HUES48 (cell line): ENCODE results near the gene TTC17.
"Not testable (repeated sequence)": the region's sequence is repeated elsewhere in the genome, so short reads cannot be mapped to it uniquely, and the experiment has no call there.

Experiments
- H3K27ac ChIP-seq: one replicate; pipeline ENCODE4 v1.7.0; 2013; ENCODE audit warnings: low read depth, low read length, inconsistent platforms
- H3K27me3 ChIP-seq: 2 replicates; pipeline ENCODE4 v1.6.1; 2013; ENCODE audit warnings: mild to moderate bottlenecking, low read length; ENCODE audit not compliant: control insufficient read depth, insufficient read depth
- H3K36me3 ChIP-seq: 2 replicates; pipeline ENCODE4 v1.6.1; 2013; ENCODE audit warnings: low read length; ENCODE audit not compliant: control insufficient read depth, insufficient read depth
- H3K4me1 ChIP-seq: 2 replicates; pipeline ENCODE4 v1.6.1; 2013; ENCODE audit warnings: mild to moderate bottlenecking, low read length; ENCODE audit not compliant: control insufficient read depth, insufficient read depth
- H3K4me3 ChIP-seq: 2 replicates; pipeline ENCODE4 v1.5.1; 2013; ENCODE audit warnings: mild to moderate bottlenecking, low read depth, low read length
- H3K9ac ChIP-seq: 2 replicates; pipeline ENCODE4 v1.6.1; 2013; ENCODE audit warnings: mild to moderate bottlenecking, low read depth, low read length, moderate library complexity
- H3K9me3 ChIP-seq: 2 replicates; pipeline ENCODE4 v1.6.1; 2013; ENCODE audit warnings: low read length; ENCODE audit not compliant: control insufficient read depth, insufficient read depth

TTC17 gene

DNA sequence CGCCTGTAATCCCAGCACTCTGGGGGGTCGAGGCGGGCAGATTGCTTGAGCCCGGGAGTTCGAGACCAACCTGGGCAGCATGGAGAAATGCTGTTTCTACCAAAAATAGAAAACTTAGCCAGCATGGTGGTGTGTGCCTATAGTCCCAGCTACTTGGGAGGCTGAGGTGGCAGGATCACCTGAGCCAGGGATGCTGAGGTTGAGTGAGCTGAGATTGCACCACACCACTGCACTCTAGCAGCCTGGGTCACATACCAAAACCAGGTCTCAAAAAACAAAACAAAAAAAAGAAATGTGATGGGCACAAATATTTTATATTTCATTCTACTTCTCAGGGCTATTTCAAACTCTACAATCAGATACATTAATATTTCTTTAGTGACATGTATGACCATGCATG is 25.7 kb downstream of the TTC17 start:
- no peaks in the 10 kb centered on the region for H3K9me3 ChIP-seq
- H3K27me3 ChIP-seq = no peaks in the 10 kb centered on the region
- H3K9ac ChIP-seq = no peak overlapping the region
- H3K4me3 ChIP-seq = no peak overlapping the region
- no peak overlapping the region for H3K27ac ChIP-seq
- H3K4me1 ChIP-seq = peaks cover 10% of the 10 kb centered on the region; the same call in 1 of the 2 replicates
- peaks cover 38% of the 10 kb centered on the region for H3K36me3 ChIP-seq

DNA sequence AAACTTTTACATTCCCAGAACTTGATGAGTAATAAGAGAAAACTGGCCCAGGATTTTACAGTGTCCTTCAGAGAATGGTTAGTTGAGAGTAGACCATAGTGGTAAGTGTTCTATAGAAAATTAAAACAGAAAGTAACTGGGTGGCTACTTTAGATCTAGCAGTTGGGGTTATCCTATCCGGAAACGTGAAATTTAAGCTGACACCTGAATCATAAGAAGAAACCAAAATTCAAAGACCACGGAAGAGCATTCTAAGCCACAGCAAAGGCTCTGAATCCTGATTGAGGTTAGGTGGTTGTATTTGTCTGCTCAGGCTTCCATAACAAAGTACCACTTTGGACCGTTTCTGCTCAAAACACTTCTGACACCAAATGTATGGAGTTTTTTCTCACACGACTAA is 34.0 kb downstream of the TTC17 start:
- Histone ChIP-seq H3K27ac (no peak overlapping the region), H3K9me3 (no peaks in the 10 kb centered on the region), H3K9ac (no peak overlapping the region), H3K4me1 (peaks cover 18% of the 10 kb centered on the region), H3K4me3 (no peak overlapping the region), H3K36me3 (peaks cover 73% of the 10 kb centered on the region), H3K27me3 (no peaks in the 10 kb centered on the region)

DNA sequence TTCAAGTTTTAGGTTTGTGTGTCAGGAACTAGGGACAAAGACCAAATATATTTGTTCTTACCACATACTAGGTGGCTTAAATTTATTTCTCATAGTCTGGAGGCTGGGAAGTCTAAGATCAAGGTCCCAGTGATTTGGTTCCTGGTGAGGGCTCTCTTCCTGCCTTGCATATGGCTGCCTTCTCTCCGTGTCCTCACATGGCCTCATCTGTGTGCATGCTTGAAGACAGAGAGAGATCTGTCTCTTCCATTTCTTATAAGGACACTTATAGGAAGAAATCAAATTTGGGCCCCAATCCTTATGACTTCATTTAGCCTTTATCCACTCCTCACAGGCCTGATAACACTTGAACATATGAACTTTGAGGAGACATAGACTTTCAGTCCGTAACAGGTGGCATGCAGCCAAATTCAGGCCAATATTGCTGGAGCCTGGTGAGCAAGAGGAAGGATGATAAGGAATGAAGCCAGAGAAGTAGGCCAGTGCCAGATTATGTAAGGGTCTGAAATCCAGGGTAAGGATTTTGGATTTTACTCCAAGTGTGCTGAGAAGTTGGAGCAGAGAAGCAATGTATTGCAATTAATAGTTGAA is 35.1 kb downstream of the TTC17 start:
- Histone ChIP-seq H3K9me3 (no peaks in the 10 kb centered on the region), H3K27me3 (no peaks in the 10 kb centered on the region), H3K4me3 (no peak overlapping the region), H3K36me3 (peaks cover 84% of the 10 kb centered on the region), H3K4me1 (peaks cover 18% of the 10 kb centered on the region), H3K9ac (no peak overlapping the region), H3K27ac (no peak overlapping the region)

DNA sequence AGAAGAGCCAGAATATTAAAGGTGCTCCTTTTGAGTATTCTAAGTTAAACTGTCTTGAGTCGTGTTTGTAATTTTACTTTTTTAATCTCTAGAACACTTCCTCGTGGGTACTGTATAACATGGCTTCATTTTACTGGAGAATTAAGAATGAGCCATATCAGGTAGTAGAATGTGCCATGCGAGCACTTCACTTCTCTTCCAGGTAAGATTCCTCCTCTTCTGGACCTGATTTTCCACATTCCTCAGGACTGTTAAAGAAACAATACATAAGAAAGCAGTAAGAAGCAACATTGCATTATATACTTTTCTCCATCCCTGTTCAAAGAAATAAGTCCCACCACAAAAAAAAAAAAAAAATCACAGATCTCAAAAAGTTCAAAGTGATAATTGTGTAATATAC is 37.9 kb downstream of the TTC17 start:
- H3K4me1 ChIP-seq = peaks cover 26% of the 10 kb centered on the region
- H3K36me3 ChIP-seq = peaks cover 87% of the 10 kb centered on the region
- H3K9ac ChIP-seq = no peak overlapping the region
- no peak overlapping the region for H3K4me3 ChIP-seq
- no peaks in the 10 kb centered on the region for H3K27me3 ChIP-seq
- no peaks in the 10 kb centered on the region for H3K9me3 ChIP-seq
- H3K27ac ChIP-seq = no peak overlapping the region

DNA sequence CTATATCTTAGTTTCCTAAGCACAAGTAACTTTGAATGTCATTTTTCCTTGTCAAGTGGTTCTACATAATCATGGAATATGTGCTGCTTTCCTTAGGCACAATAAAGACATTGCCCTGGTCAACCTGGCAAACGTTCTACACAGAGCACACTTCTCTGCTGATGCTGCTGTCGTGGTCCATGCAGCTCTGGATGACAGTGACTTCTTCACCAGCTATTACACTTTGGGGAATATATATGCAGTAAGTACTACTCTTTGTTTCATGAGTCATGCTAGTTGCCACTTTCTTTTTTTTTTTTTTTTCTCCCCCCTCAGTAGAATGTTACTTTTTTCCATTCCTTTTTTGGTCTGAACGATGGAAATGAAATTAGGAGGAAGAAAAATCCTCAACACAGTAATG is 38.5 kb downstream of the TTC17 start:
- Histone ChIP-seq H3K9ac (no peak overlapping the region), H3K36me3 (peaks cover 86% of the 10 kb centered on the region), H3K4me3 (no peak overlapping the region), H3K27ac (no peak overlapping the region), H3K9me3 (no peaks in the 10 kb centered on the region), H3K4me1 (peaks cover 26% of the 10 kb centered on the region), H3K27me3 (no peaks in the 10 kb centered on the region)

DNA sequence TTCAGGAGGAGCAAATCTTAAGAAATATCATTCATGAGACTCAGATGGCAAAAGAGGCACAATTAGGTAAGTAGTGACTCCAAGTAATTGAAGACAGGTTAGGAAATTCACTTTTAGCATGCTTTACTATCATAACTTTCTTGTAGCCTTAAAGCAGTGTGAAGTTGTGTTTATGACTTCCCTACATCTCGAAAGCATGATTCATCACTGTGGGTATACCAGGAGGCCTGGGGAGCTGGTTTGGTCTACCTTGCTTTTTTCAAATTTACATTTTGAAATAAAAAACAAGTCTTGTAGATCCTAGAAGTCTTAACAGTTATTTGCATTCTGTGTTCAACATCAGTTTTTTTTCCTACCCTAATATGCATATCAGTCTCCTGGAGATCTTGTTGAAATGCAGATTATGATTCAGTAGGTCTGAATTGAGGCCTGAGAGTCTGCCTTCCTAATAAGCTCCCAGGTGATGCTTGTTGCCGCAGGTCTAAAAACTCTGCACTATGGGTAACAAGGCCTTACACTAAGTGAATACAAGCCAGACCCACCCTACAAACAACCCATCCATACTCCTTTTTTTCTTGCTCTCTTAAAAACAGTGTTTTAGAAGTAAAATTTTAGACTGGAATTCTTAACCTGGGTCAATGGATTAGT is 41.4 kb downstream of the TTC17 start:
- H3K9me3 ChIP-seq = no peaks in the 10 kb centered on the region
- peaks cover 93% of the 10 kb centered on the region for H3K36me3 ChIP-seq
- H3K27ac ChIP-seq = peak overlapping the region; percentile 47
- no peaks in the 10 kb centered on the region for H3K27me3 ChIP-seq
- H3K9ac ChIP-seq = no peak overlapping the region
- no peak overlapping the region for H3K4me3 ChIP-seq
- H3K4me1 ChIP-seq = peaks cover 15% of the 10 kb centered on the region

DNA sequence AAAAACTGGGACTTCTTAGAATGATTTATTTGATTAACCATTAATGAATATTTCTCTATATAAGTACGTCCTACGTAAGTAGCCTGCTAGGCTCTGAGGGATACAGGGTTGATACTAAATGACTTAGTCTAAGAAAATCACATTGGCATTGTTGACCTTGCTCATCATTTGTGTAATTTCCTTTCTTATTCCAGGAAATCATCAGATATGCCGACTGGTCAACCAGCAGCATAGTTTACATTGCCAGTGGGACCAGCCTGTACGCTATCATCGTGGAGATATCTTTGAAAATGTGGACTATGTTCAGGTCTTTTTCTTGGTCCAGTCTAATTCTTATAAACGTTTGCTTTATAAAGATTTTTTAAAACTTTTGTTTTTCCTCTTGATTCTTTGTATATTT is 42.5 kb downstream of the TTC17 start:
- H3K27ac ChIP-seq = no peak overlapping the region
- H3K4me3 ChIP-seq = no peak overlapping the region
- no peaks in the 10 kb centered on the region for H3K27me3 ChIP-seq
- H3K9ac ChIP-seq = no peak overlapping the region
- H3K4me1 ChIP-seq = peaks cover 11% of the 10 kb centered on the region
- no peaks in the 10 kb centered on the region for H3K9me3 ChIP-seq
- H3K36me3 ChIP-seq = peaks cover 95% of the 10 kb centered on the region

DNA sequence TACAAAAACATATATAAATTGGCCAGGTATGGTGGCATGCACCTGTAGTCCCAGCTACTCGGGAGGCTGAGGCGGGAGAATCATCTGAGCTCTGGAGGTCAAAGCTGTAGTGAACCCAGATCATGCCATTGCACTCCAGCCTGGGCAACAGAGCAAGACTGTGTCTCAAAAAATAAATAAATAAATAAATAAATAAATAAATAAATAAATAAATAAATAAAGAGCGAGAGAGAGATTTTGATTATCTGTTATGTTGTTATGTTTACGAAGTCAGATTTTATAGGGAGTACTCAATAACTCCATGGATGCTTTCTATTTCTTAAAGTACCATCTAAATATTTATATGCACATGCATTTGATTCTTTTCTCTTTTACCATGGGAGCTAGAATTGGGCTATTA is 43.1 kb downstream of the TTC17 start:
- not testable (repeated sequence) for H3K9ac ChIP-seq, H3K27me3 ChIP-seq, H3K4me3 ChIP-seq, H3K27ac ChIP-seq, H3K9me3 ChIP-seq, H3K4me1 ChIP-seq
- peaks cover 95% of the 10 kb centered on the region for H3K36me3 ChIP-seq

DNA sequence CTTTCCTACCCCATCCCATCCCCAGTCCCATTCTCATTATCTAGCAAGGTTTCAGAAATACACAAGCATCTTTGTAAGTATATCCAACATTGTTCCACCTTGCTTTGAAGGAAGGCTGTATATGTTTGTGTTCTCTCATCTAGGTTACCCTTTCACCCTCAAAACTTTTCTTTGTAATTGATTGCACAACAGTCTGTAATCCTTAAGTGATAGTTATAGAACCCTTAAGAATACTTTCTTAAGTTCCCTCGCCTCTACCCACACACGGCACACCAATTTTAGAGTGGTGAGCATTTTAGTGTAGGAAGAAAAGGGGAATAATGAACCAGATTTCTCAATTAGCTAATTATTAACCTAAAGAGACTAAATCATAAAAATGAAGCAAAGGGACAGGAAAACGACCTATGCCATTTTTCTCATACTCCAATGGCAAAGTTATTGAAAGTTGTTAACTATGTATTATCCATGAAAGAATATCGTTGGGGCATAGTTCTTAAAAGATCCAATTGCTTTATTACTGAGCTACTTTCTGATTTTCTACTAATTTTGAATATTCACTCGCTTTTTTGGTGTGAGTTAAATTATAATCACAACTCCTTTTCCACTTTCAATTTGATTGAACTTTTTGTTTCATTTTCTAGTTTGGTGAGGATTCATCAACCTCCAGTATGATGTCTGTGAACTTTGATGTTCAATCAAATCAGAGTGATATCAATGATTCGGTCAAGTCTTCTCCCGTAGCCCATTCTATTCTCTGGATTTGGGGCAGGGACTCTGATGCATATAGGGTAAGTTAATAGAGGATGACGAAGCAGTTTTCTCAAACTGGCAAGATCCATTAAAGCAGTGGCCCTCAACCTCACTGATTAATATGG is 44.9 kb downstream of the TTC17 start:
- Histone ChIP-seq H3K9me3 (no peaks in the 10 kb centered on the region), H3K27ac (no peak overlapping the region), H3K36me3 (peaks cover 95% of the 10 kb centered on the region), H3K9ac (no peak overlapping the region), H3K27me3 (no peaks in the 10 kb centered on the region), H3K4me3 (no peak overlapping the region), H3K4me1 (peaks cover 8% of the 10 kb centered on the region)

DNA sequence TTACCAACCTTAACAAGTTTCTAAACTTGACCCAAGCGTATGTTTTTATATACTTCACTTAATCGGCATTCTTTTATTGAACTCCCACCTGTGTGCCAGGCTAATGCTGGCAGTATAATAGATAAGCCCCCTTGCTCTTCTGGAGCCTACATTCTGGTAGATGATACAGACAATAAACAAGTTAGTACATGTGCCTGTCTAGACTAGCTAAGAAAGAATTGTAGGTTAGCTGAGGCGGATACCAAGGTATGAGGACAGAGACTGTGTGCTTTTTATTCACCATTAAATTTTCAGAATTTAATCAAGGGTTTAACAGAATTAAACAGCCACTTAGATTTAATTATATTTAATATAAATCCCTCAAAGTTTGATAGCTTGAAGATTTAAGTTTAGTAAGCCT is 45.7 kb downstream of the TTC17 start:
- Histone ChIP-seq H3K9me3 (no peaks in the 10 kb centered on the region), H3K36me3 (peaks cover 98% of the 10 kb centered on the region), H3K4me3 (no peak overlapping the region), H3K27ac (no peak overlapping the region), H3K27me3 (no peaks in the 10 kb centered on the region), H3K4me1 (peaks cover 8% of the 10 kb centered on the region), H3K9ac (no peak overlapping the region)

DNA sequence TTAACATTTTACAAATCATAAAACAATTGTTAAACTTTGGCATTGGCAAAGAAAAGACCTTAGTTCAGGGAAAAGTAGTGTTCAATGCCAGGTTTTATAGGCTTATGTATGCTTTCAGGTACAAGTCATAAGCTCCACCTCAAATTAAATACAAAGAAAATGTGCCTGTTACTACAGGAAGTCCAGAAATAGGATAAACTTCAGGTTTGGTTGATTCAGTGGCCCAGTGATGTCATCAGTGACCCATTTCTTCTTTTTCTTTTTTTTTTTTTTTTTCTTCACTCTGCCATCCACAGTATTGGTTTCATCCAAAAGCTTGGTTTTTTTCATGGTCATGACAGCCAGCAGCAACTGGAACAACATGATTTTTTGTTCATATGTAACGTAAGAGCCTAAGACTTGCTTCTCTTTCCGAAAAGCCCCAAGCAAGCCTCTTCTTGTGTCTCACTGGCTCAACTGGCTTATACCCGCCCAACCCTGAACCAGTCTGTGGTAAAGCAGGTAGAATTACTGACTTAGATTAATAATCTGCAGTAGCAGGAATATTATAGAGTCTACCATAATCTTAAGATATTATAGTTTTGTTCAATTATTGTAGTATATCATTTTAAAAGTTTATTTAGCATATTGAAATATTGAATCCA is 46.2 kb downstream of the TTC17 start:
- H3K9me3 ChIP-seq = no peaks in the 10 kb centered on the region
- H3K27ac ChIP-seq = no peak overlapping the region
- no peak overlapping the region for H3K4me3 ChIP-seq
- H3K27me3 ChIP-seq = no peaks in the 10 kb centered on the region
- H3K4me1 ChIP-seq = peaks cover 3% of the 10 kb centered on the region
- no peak overlapping the region for H3K9ac ChIP-seq
- H3K36me3 ChIP-seq = peaks cover 98% of the 10 kb centered on the region
